ENCODE measurements around the gene ITPKC.
A peak's percentile ranks its signal among the peaks of the same experiment; 100 is the strongest.
"Not testable (repeated sequence)": the region's sequence is repeated elsewhere in the genome, so short reads cannot be mapped to it uniquely, and the experiment has no call there.

ITPKC gene

GRCh38 chr19:40717325-40717879, 490 bp downstream of the ITPKC start:
- peak; percentile 27 for DNase-seq (ENCODE audit: low spot score)

GRCh38 chr19:40717880-40718773, 1.2 kb downstream of the ITPKC start:
- no peak for DNase-seq (ENCODE audit: low spot score)

GRCh38 chr19:40718774-40719391, 2.0 kb downstream of the ITPKC start:
- DNase-seq (ENCODE audit: low spot score): peak; percentile 33

GRCh38 chr19:40719414-40719894, 2.5 kb downstream of the ITPKC start:
- DNase-seq (ENCODE audit: low spot score): no peak

- no peak for DNase-seq (ENCODE audit: low spot score)
Measured at GRCh38 chr19:40721140-40721486, 4.2 kb downstream of the ITPKC start.

GRCh38 chr19:40721936-40722661, 5.2 kb downstream of the ITPKC start:
- peak; percentile 69 for DNase-seq (ENCODE audit: low spot score)

GRCh38 chr19:40723661-40724254, 6.8 kb downstream of the ITPKC start:
- DNase-seq (ENCODE audit: low spot score): no peak

- no peak for DNase-seq (ENCODE audit: low spot score)
Measured at GRCh38 chr19:40724315-40724714, 7.4 kb downstream of the ITPKC start.

- no peak for DNase-seq (ENCODE audit: low spot score)
Measured at GRCh38 chr19:40724855-40725254, 7.9 kb downstream of the ITPKC start.

- no peak for DNase-seq (ENCODE audit: low spot score)
Measured at GRCh38 chr19:40726279-40726678, 9.4 kb downstream of the ITPKC start.

GRCh38 chr19:40730065-40730464, 13.2 kb downstream of the ITPKC start:
- DNase-seq (ENCODE audit: low spot score): not testable (repeated sequence)

- DNase-seq (ENCODE audit: low spot score): not testable (repeated sequence)
Measured at GRCh38 chr19:40732304-40732703, 15.4 kb downstream of the ITPKC start.

GRCh38 chr19:40733149-40733548, 16.2 kb downstream of the ITPKC start:
- DNase-seq (ENCODE audit: low spot score): no peak

GRCh38 chr19:40735013-40735771, 18.3 kb downstream of the ITPKC start:
- DNase-seq (ENCODE audit: low spot score): no peak

- DNase-seq (ENCODE audit: low spot score): no peak
Measured at GRCh38 chr19:40736661-40737060, 19.7 kb downstream of the ITPKC start.

GRCh38 chr19:40737102-40737644, 20.3 kb downstream of the ITPKC start:
- DNase-seq (ENCODE audit: low spot score): no peak

GRCh38 chr19:40739030-40739839, 22.3 kb downstream of the ITPKC start:
- DNase-seq (ENCODE audit: low spot score): no peak

GRCh38 chr19:40739871-40740703, 23.2 kb downstream of the ITPKC start:
- no peak for DNase-seq (ENCODE audit: low spot score)

GRCh38 chr19:40740747-40741146, 23.8 kb downstream of the ITPKC start:
- DNase-seq (ENCODE audit: low spot score): no peak
